ENCODE measurements around the gene PAPSS1. TPM values are rescaled to one million over a fixed set of nuclear protein-coding genes. Genes with fewer than 3 reads are reported as not detected.

Gene PAPSS1
- total RNA-seq, 2 donors from 2014 or later, result 128 to 164 TPM

DNA sequence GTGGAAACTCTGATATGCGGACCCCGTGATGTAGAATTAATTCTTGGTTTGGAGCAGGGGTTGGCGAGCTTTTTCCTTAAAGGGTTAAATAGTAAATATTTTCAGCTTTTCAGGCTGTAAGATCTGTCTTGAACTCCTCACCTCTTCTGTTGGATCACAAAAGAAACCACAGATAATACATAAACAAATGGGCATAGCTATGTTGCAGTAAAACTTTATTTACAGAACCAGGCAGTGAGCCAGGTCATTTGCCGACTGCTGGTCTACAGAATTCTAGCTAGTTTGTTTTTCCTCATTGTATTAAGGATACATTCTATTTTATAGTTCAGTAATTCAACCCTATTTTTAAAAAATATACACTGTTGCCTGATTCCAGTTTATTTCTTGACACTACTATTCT, 116.6 kb downstream of the PAPSS1 start:
- Mint-ChIP-seq H3K4me3 (no peak overlapping the region), H3K27ac (no peak overlapping the region), H3K9me3 (no peaks in the 10 kb centered on the region), H3K36me3 (ENCODE audit: low read depth) (no peaks in the 10 kb centered on the region), H3K27me3 (ENCODE audit: insufficient read depth) (no peaks in the 10 kb centered on the region), H3K4me1 (peaks cover 12% of the 10 kb centered on the region)
- Histone ChIP-seq H3K27ac (ENCODE audit: low read depth, low read length) (no peak overlapping the region), H3K9ac (ENCODE audit: extremely low read depth, low read length, poor library complexity, severe bottlenecking) (no peak overlapping the region), H3K36me3 (ENCODE audit: control insufficient read depth, insufficient read depth, low read length) (no peaks in the 10 kb centered on the region), H3K27me3 (ENCODE audit: control insufficient read depth, insufficient read depth, low read length, poor library complexity, severe bottlenecking) (no peaks in the 10 kb centered on the region), H3K4me3 (ENCODE audit: low read length) (no peak overlapping the region), H3K9me3 (ENCODE audit: control insufficient read depth, low read length) (no peaks in the 10 kb centered on the region), H3K4me1 (ENCODE audit: control insufficient read depth, insufficient read depth, low read length) (peaks cover 9% of the 10 kb centered on the region)
- 100% methylated on average over 4 of the region's 4 CpGs; no CpG with 5 or more reads in 1 of the 2 experiments for WGBS, 2 experiments (ENCODE audit: insufficient coverage in 1 of 2, insufficient read length in 1 of 2)
- TF ChIP-seq, protein P1, sequence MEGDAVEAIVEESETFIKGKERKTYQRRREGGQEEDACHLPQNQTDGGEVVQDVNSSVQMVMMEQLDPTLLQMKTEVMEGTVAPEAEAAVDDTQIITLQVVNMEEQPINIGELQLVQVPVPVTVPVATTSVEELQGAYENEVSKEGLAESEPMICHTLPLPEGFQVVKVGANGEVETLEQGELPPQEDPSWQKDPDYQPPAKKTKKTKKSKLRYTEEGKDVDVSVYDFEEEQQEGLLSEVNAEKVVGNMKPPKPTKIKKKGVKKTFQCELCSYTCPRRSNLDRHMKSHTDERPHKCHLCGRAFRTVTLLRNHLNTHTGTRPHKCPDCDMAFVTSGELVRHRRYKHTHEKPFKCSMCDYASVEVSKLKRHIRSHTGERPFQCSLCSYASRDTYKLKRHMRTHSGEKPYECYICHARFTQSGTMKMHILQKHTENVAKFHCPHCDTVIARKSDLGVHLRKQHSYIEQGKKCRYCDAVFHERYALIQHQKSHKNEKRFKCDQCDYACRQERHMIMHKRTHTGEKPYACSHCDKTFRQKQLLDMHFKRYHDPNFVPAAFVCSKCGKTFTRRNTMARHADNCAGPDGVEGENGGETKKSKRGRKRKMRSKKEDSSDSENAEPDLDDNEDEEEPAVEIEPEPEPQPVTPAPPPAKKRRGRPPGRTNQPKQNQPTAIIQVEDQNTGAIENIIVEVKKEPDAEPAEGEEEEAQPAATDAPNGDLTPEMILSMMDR (conservative IDR thresholded peaks at IDR 0.05), result no peak
- DNase-seq, result no peak

DNA sequence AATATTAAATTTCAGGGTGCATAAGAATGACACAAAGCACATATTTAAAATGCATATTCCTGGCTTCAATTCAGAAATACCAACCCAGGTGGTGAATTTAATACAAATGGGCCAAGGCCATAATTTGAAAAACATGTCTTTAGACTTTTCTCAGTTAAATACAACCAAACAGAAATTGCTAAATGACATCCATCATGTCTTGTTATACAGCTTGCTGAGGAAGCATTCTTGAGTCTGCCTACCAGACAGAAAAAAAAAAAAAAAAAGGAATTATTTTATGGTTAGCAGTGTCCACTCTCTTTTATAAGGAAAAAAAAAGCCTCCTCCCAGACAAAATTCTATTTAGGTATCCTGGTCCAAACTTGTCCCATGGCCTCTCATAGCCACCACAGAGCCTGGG, 119.1 kb downstream of the PAPSS1 start:
- DNase-seq, result no peak
- H3K4me3 ChIP-seq (ENCODE audit: low read length), result no peak overlapping the region
- H3K27ac ChIP-seq (ENCODE audit: low read depth, low read length), result no peak overlapping the region
- Mint-ChIP-seq H3K4me3 (no peak overlapping the region), H3K27ac (no peak overlapping the region), H3K9me3 (no peaks in the 10 kb centered on the region), H3K27me3 (ENCODE audit: insufficient read depth) (no peaks in the 10 kb centered on the region), H3K36me3 (ENCODE audit: low read depth) (no peaks in the 10 kb centered on the region), H3K4me1 (peaks cover 12% of the 10 kb centered on the region)
- no peak overlapping the region for H3K9ac ChIP-seq (ENCODE audit: extremely low read depth, low read length, poor library complexity, severe bottlenecking)
- H3K9me3 ChIP-seq (ENCODE audit: control insufficient read depth, low read length), result no peaks in the 10 kb centered on the region
- H3K4me1 ChIP-seq (ENCODE audit: control insufficient read depth, insufficient read depth, low read length), result peaks cover 9% of the 10 kb centered on the region
- TF ChIP-seq, protein P1 (conservative IDR thresholded peaks at IDR 0.05), result no peak
- no peaks in the 10 kb centered on the region for H3K36me3 ChIP-seq (ENCODE audit: control insufficient read depth, insufficient read depth, low read length)
- H3K27me3 ChIP-seq (ENCODE audit: control insufficient read depth, insufficient read depth, low read length, poor library complexity, severe bottlenecking), result no peaks in the 10 kb centered on the region

DNA sequence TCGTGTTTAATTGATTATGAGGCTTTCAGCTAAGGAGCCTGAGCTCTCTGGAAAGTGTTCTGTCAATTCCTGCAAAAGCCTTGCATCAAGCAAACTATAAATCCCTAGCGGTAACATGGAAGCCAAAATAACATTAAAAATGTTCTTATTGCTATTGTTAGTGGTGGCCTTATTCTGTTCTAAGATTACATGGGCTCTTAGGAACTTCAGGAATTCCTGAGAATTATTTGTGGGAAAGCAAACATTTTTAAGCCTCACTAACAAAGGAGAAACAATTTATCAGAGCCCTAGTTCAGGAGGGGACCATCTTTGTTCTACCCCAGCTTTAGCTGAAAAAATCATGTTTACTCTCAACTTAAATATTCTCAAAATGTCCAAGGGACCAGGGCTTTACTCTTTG, 119.6 kb downstream of the PAPSS1 start:
- H3K36me3 Mint-ChIP-seq (ENCODE audit: low read depth), result no peaks in the 10 kb centered on the region
- Histone ChIP-seq H3K27ac (ENCODE audit: low read depth, low read length) (no peak overlapping the region), H3K4me1 (ENCODE audit: control insufficient read depth, insufficient read depth, low read length) (peaks cover 9% of the 10 kb centered on the region), H3K36me3 (ENCODE audit: control insufficient read depth, insufficient read depth, low read length) (no peaks in the 10 kb centered on the region), H3K4me3 (ENCODE audit: low read length) (no peak overlapping the region), H3K27me3 (ENCODE audit: control insufficient read depth, insufficient read depth, low read length, poor library complexity, severe bottlenecking) (no peaks in the 10 kb centered on the region), H3K9ac (ENCODE audit: extremely low read depth, low read length, poor library complexity, severe bottlenecking) (no peak overlapping the region), H3K9me3 (ENCODE audit: control insufficient read depth, low read length) (no peaks in the 10 kb centered on the region)
- 95 to 100% methylated on average over 1 to 2 of the region's 2 CpGs for WGBS, 2 experiments (ENCODE audit: insufficient coverage in 1 of 2, insufficient read length in 1 of 2)
- no peaks in the 10 kb centered on the region for H3K9me3 Mint-ChIP-seq
- TF ChIP-seq, protein P1 (conservative IDR thresholded peaks at IDR 0.05), result no peak
- H3K4me3 Mint-ChIP-seq, result no peak overlapping the region
- no peak for DNase-seq
- peak overlapping the region; percentile 28 for H3K27ac Mint-ChIP-seq
- H3K4me1 Mint-ChIP-seq, result peaks cover 12% of the 10 kb centered on the region
- H3K27me3 Mint-ChIP-seq (ENCODE audit: insufficient read depth), result no peaks in the 10 kb centered on the region

Measured in endodermal cell (in vitro differentiated cells).